ENCODE data around the gene LSP1.

DNA sequence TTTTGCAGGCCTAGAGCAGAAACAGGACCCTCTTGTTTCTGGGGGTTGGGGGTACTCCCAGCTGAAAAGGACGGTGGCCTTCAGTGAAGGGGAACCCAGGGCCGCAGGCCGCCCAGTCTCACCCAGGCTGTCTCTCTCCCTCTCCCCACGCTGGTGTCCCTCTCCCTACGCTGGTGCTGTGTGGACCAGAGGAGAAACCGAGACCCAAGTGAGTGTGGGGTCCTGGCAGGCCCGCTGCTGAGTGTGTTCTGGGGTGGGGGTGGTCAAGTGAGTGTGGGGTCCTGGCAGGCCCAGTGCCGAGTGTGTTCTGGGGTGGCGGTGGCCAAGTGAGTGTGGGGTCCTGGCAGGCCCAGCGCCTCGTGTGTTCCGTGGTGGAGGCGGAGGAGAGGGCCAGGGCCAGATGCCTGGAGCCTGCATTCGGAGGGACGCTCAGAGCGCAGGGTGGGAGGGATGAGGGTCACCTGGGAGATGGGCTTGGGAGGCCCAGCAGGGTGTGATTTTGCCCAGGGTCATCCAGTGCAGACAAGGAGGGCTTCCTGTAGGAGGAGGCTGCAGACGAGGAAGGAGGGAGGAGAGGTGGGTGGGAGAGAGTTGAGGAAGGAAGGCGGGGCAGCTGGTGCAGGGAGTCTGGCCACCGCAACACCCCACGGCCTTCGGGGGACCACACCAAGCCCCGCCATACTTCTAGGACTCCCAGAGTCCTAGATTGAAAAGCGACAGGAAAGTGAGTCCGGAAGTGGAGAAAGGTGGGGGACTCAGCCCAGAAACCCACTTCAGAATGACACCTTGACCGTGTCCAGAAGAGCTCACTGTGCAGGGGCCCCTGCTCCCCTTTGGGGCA, 77.0 kb downstream of the LSP1 start:
- no peak for TF ChIP-seq POLR2A (IDR thresholded peaks at IDR 0.05; ENCODE audit: low read length)
- no peak for TF ChIP-seq GATA1 (IDR thresholded peaks at IDR 0.05; ENCODE audit: low read depth, low read length)
